ENCODE results near the gene DOCK8.
"Not testable (repeated sequence)": the region's sequence is repeated elsewhere in the genome, so short reads cannot be mapped to it uniquely, and the experiment has no call there.

Gene DOCK8

DNA sequence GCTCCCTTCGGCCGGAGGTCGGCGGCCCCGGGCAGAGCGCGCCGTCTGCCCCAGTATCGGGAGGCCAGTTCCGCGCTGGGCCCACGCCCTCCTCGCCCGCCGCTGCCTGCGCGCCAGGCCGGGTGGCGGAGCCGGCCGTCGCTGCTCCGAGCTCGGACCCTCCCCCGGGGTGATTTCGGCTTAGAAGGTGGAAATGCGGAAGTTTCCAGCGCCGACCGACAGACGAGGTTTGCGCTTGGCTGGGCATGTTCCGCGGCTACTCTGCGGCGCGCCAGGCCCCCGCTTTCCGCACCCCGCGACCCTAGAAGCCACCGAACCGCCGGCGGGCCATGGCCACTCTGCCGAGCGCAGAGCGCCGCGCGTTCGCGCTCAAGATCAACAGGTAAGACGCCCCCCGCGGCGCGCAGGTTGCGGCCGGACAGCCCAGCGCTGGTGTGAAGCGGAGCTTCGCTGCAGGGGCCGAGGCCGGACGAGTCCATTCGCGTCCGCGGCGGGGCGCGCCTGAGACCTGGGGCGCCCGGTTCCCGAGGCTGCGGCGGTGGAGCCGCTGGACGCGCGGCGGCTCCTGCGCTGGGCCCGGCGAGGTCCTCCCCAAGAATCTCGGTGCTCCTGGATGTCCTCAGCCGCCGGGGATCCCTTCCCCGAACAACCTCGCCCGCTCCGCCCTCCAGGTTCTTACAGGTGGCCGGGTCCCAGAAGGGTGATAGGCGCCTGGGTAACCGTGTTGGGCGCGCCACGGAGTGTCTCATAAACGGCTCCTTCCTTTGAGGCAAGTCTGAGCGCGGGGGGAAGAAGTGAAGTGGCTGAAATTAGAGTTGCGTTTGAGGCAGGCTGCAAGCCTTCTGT lies at the start of gene DOCK8:
TSS of gene DOCK8 (plus strand) at position 218 of the 846 bp plus-strand sequence. CDS start at position 330, 112 bp downstream.
- DNase-seq (ENCODE audit: low read depth): peak; percentile 4

- not testable (repeated sequence) for DNase-seq (ENCODE audit: low read depth)
Observed at GRCh38 chr9:169757-170156, 44.9 kb upstream of the DOCK8 start.

DNA sequence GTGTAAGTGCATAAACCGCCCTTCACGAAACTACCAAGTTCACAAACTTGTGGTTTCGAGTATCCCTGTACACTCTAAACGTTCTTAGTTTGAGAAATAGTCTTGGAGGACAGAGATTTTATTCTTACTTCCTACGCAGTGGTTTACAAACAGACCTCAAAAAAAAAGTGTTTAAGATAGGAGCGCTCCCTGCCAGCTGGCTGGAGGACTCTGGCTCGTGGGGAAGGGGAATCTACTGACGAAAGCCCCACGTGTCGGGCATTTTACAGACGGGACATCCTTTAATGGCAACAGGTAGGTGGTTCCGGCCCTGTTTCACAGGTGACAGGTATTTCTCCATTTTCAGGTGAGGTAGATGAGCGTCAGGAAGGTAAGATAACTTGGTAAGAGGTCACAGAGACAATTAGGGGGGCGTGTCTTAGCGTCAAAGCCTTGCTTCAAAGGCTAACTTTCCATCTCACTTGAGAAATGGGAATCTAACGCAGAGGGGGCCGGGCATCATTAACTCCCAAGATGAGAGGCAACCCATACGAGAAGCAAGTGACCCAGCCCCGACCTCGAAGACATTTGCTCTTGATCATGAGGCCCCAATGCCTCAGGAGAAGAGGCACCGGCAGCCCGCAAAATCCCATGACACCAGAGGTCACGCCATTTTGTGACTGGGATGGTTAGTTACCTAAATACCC lies 36.4 kb upstream of the DOCK8 start:
- DNase-seq (ENCODE audit: low read depth): peak; percentile 0

- DNase-seq (ENCODE audit: low read depth): peak; percentile 59
Observed at GRCh38 chr9:178970-179383, 35.7 kb upstream of the DOCK8 start, which contains the start of gene ZNG1A. Gene ZNG1A, minus strand, starts transcription at chr9:179056. Its CDS starts 87 bp downstream, at chr9:178969.

- not testable (repeated sequence) for DNase-seq (ENCODE audit: low read depth)
Observed at GRCh38 chr9:199601-200000, 15.1 kb upstream of the DOCK8 start.

GRCh38 chr9:206481-206880 lies 8.2 kb upstream of the DOCK8 start:
- no peak for DNase-seq (ENCODE audit: low read depth)

GRCh38 chr9:209143-209758 lies 5.4 kb upstream of the DOCK8 start:
- DNase-seq (ENCODE audit: low read depth): no peak

- DNase-seq (ENCODE audit: low read depth): no peak
Observed at GRCh38 chr9:211036-211435, 3.6 kb upstream of the DOCK8 start.

DNA sequence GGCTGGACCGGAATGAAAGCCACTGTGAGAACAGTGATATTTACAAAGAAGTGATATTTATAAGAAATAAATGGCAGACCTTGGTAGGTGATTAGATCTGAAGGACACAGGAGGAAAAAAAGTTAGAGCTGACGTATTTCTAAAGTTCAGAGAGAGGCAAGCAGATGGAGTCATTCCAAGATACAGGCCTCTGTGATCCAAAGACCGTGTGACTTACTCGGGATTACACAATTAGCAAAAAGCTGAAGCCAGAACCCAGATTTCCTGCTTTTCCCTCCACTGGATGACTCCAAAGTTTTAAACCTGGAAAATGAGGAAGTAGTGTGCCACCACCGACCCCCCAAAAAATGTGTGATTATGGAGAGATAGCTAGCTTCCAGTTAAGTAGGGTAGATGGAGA lies 3.1 kb upstream of the DOCK8 start:
- DNase-seq (ENCODE audit: low read depth): no peak

DNA sequence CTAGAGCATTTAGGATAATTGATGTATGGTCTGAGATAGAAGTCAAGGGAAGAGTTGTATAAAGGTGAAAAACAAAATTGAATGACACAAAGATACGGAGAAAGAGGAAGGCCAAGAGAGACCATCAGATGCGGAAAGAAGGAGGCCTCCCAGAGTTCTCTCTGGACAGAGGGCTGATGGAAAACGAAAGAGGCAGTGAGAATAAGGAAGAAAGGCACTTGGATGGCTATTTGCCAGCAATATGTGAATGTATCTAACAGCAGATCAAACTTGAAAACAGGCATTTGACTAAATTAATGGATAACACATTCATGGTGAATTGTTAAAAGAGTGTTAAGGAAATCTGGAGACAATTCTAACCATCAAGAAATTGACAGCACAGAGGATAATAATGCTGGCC lies 2.4 kb upstream of the DOCK8 start:
- no peak for DNase-seq (ENCODE audit: low read depth)

- not testable (repeated sequence) for DNase-seq (ENCODE audit: low read depth)
Observed at GRCh38 chr9:213901-214300, 764 bp upstream of the DOCK8 start.

GRCh38 chr9:214351-214647 lies 366 bp upstream of the DOCK8 start:
- no peak for DNase-seq (ENCODE audit: low read depth)

DNA sequence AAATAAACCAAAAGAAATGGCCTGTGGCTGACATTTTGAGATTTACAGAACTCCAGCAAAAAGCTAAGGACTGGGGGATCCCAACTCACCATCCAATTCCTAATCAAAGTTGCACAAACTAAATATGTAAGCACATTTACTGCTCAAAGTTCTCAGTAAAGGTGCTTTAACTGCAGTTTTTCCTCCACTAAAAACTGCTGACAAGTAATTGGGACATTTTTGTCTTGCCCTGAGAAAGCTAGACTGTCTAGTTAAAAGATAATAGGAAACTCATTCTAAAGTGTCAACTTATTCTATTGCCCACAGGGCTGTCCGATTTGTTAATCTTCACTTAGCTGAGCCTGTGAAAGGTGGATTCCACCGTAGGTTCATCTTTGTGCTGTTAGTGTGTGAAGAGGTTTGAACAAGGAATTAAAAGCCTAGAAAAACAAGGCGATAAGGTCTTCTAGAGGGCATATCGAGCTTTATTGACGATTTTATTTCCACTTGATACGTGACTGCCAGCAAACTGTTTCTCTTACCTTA lies 1.0 kb downstream of the DOCK8 start:
- DNase-seq (ENCODE audit: low read depth): no peak

- no peak for DNase-seq (ENCODE audit: low read depth)
Observed at GRCh38 chr9:216866-217265, 2.2 kb downstream of the DOCK8 start.

- no peak for DNase-seq (ENCODE audit: low read depth)
Observed at GRCh38 chr9:217950-218349, 3.3 kb downstream of the DOCK8 start.

GRCh38 chr9:219036-219435 lies 4.4 kb downstream of the DOCK8 start:
- DNase-seq (ENCODE audit: low read depth): not testable (repeated sequence)

DNA sequence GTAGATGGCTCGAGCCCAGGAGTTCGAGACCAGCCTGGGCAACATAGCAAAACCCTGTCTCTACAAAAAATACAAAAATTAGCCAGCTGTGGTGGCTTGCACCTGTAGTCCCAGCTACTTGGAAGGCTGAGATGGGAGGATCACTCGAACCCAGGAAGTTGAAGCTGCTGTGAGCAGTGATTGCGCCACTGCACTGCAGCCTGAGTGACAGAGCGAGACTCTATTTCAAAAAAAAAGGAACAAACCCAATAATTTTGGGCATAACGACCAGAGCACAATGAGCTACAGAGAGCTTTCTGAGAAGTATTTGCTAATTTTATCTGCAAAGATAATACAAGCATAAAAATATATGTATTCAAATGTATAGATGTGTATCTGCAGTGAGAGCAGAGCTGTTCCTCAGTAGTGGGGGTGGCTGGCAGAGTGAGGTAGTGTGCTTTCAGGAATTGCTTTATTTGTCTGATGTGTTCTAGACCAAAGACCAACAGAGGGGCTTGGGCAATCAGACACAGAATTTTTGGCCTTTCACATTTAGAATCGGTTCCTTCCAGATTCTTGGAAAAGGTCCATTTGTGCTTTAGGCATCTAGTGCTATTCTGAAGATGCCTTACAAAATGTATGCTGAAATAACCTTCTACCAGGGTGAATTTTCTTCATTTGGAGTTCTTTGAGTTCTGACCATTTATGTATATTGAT lies 5.2 kb downstream of the DOCK8 start:
- DNase-seq (ENCODE audit: low read depth): no peak

GRCh38 chr9:221989-222776 lies 7.5 kb downstream of the DOCK8 start:
- no peak for DNase-seq (ENCODE audit: low read depth)

GRCh38 chr9:223152-223551 lies 8.5 kb downstream of the DOCK8 start:
- no peak for DNase-seq (ENCODE audit: low read depth)

GRCh38 chr9:224026-224425 lies 9.4 kb downstream of the DOCK8 start:
- DNase-seq (ENCODE audit: low read depth): no peak

All from EH (cell line).